Head of caudate nucleus (tissue), 42 donors: ENCODE measurements around the gene TARS2.

Source experiments
- DNase-seq, 42 donors: peaks; one replicate each; pipeline versions ENCODE4 v3.0.0 to v3.0.0-alpha.2; 2020 to 2021; ENCODE audit warnings: mixed read lengths in 7 of 42
- intact Hi-C: fragments of 100-400 bp; cut with DNase I; formaldehyde crosslinking; loops from one replicate; pipeline ENCODE4 v1.15.0; 2022

TARS2 gene

DNA sequence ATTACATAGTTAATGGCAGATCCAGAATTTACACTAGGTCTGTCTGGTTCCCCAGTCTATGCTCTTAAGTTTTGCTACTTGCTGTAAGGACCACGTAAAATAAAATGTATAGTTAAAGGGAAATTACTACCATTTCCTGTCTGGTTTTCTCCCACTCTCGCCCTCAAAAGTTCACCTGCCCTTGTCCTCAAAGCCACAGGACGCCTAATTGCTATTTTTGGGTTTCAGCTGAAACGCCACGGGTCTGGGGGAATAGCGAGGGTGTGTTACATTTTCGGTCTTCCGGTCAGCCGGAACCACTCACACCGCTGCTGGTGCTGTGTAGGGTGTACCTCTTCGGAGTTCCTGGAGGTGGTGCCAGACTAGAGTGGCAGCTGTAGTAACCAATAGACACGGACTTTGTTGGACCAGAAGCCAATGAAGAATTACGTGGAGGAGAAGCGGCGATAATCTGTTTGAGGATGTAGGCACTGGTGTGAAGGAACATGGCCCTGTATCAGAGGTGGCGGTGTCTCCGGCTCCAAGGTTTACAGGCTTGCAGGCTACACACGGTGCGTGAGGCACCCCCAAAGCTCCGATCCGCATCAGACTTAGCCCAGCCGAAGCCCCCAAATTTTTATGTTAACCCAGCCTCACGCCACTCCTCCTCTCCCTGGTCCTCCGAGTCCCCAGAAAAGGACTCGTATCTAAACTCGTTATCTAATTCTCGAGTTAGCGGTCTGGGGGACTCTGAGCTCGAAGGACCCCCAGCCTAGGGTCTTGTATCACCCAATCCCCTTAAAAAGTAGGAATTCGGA lies at the start of gene TARS2:
Gene TARS2, plus strand, starts transcription at position 454 of the 797 bp plus-strand sequence. Its CDS starts 32 bp downstream, at position 486.
- intact Hi-C loops, result loop anchor here (10.0 kb wide), 1 partner anchor 48 kb away; no protein-coding TSS in a partner anchor
- DNase-seq, result peak; percentile 69 to 98 (median 94)

DNA sequence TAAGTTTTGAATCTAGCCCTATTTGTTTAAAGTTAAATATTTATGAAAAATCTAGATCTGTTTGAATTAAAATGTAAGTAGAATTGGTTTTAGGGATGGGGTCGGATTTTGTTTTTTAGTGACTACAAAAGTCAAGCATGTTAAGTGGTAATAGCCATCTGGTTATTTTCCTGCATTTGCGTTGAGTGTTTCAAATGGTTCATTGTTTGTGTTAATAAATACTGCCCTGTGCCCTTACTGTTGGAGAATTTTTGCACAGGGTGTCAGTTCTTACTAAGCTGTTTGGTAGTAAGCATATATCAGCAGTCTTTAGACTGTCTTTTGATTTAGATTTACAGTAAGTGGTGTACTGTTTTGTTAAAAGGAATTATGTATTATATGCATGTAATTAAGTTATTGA lies 46.1 kb upstream of the TARS2 start:
- intact Hi-C loops, result no loop called here
- no peak for DNase-seq

GRCh38 chr1:150444232-150444631 lies 43.0 kb upstream of the TARS2 start:
- intact Hi-C loops, result no loop called here
- DNase-seq, result no peak

DNA sequence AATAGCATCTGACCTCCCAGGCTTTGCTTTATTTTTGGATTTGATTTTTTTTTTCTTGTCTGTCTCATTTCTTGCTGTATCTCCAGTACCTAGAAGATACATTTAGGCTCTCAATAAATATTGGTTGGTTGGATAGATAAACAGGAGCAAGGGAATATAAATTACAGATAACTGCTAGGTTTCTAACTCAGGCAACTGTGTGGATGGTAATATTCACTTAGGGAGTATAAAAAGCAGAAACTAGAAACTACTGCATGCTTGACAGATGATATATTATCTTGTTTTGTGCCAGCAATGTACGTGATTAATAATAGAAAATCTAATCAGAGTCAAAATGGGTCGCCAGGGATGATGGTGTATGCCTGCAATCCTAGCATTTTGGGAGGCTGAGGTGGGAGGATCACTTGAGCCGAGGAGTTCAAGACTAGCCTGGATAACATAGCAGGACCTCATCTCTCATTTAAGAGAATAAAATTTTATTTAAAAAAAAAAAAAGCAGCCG lies 31.0 kb upstream of the TARS2 start:
- intact Hi-C loops, result no loop called here
- no peak for DNase-seq

- intact Hi-C loops, result no loop called here
- peak in 39 of 42 donors; percentile 11 to 84 (median 51) for DNase-seq
Measured at GRCh38 chr1:150464422-150464826, 22.8 kb upstream of the TARS2 start.

- intact Hi-C loops, result no loop called here
- DNase-seq, result no peak
Measured at GRCh38 chr1:150466964-150467363, 20.3 kb upstream of the TARS2 start.

GRCh38 chr1:150469291-150469690 lies 17.9 kb upstream of the TARS2 start:
- intact Hi-C loops, result no loop called here
- peak in 15 of 42 donors; percentile 4 to 58 (median 28) for DNase-seq

- no peak for DNase-seq
- intact Hi-C loops, result no loop called here
Measured at GRCh38 chr1:150472601-150473200, 14.5 kb upstream of the TARS2 start.

DNA sequence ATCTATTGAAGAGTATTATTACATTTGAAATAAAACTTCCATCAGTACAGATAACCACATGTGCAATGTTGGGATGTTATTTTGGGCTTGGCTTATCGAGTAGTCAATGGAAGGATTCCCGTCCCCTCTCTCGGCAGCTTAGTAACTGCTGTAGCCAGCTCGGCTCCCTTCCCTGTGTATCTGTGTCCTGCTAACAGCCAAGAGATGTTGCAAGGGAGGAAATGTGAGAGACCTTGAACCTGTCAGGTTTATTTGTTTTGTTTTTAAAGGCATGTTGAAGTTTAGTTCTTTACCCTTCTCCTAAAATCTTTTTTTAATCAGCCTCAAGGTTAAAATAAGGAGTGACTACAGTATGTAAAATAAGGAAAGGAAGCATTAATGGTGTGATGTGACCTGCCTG lies 13.6 kb upstream of the TARS2 start:
- intact Hi-C loops, result no loop called here
- DNase-seq, result peak in 3 of 42 donors; percentile 15 to 29 (median 19)

GRCh38 chr1:150474869-150475268 lies 12.3 kb upstream of the TARS2 start:
- intact Hi-C loops, result no loop called here
- DNase-seq, result no peak

DNA sequence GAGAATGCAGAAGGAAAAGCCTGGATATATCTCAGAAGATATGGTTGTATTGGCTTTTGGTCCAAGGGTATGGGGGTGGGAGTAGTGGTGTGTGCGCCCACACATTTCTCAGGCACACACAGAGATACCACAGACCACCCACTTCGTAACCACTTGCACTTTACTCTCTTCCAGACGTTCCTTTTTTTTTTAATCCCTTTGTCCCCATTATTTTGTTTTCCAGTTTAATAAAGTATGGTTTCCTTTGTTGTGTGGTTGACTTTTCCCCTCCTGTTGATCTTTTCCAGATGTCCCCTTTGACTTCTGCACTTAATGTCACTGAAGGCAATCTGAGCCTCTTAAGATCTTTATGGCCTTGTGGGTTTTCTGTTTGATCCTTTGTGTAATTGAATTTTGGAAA lies 10.5 kb upstream of the TARS2 start:
- intact Hi-C loops, result no loop called here
- no peak for DNase-seq

DNA sequence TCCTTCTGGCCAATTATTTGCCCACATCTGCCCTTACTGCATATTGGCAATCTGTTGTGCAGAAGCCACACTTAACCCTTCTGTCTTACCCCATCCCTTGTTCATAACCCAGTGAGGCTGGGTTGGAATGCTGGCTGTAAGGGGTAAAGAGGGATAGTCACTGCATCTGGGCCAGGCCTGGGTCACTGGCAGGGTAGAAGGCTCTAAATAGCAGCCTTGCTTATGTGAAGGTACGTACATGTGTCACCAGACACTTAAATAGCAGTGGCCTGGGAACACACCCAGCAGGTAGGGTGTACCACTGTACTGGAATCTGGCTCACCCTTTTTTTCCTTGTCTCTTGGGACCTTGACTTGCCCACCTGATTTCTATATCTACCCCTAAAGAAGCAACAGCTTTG lies 9.9 kb upstream of the TARS2 start:
- intact Hi-C loops, result no loop called here
- no peak for DNase-seq

DNA sequence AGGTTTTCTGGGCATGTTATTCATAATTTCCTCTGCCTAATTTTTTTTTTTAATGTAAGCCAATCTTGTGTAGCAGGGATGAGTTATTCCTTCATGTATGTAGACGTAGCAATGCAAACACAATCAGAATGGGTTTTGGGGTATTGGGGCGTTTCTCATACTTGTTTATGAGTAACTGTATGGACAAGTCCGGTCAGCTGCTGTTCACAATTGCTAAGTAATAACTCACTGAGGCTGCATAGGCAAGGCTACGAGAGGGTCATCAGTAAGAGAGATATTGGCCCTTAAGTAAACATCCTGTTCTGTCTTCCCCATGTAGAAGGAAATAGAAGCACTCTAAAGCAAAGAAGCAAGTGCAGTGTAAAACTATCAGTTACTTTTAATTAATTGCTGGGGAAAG lies 9.5 kb upstream of the TARS2 start:
- intact Hi-C loops, result no loop called here
- DNase-seq, result no peak

DNA sequence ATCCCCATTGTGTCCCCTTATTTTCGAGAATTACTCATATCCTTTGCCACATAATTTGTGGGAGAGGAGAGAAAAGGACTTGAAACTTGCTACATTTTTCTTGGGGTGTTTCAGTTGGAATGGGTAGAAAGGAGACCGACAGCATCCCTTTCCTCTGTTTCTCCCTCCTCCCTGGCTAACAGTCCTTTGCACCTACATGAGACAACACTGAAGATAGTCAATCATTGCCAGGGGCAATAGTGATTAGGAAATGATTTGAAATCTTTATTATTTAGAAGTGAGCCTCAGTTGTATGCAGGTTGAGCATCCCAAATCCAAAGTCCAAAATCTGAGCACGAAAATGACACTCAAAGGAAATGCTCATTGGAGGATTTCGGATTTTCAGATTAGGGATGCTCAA lies 7.8 kb upstream of the TARS2 start:
- no peak for DNase-seq
- intact Hi-C loops, result no loop called here

DNA sequence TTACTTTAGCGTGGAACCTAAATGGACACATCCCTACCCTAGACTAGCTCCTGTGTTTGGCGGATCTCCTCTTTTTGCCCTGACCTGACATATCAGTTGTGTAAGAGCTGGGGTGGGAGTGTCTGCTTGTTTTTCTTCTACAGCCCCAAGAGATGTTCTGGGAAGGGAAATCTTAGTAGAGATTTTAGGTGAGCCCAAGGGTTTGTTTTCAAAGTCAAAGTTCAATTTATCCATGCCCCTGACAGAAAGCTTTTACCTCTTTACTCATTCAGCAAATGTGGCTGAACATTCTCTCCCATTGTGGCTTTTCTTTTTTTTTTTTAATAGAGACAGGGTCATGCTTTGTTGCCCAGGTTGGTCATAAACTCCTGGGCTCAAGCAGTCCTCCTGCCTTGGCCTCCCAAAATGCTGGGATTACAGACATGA lies 7.3 kb upstream of the TARS2 start:
- DNase-seq, result no peak
- intact Hi-C loops, result loop anchor here (10.0 kb wide), 1 partner anchor 55 kb away; no protein-coding TSS in a partner anchor

DNA sequence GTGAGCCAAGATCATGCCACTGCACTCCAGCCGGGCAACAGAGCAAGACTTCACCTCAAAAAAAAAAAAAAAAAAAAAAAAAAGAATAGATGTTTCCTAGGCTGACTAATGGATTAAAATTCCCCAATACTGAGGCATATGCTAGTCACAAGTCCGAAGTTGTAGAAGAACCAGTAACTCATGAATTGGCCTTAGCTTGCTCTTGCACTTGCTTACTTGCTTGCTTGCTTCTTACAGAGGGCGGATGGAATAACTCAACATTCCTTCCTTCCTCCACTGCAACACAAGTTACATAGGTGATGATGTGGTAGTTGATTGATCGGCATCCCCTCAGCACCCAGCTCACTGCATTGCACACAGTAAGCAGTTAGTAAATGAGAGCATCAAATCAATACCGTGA lies 2.8 kb upstream of the TARS2 start:
- peak in 1 of 42 donors; percentile 3 for DNase-seq
- intact Hi-C loops, result loop anchor here (10.0 kb wide), 1 partner anchor 50 kb away; no protein-coding TSS in a partner anchor

DNA sequence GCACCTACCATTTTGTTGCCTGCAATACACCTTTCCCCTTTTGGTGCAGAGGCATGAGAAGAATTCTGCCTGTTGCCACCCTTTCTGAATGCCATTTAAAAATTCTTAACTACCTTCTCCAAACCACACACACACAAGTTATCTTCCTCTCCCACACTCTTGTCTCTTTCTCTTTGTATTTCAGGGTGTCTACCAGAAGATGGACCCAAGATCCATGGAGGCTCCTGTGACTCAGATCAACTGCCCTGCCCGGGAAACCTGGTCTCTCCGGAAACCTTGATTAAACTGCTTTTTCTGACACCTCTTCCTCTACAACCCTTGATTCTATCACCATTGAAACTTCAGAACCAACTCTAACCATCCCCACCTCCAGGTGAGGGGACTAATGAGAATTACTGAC lies 2.4 kb upstream of the TARS2 start:
- DNase-seq, result no peak
- intact Hi-C loops, result loop anchor here (10.0 kb wide), 1 partner anchor 50 kb away; no protein-coding TSS in a partner anchor

DNA sequence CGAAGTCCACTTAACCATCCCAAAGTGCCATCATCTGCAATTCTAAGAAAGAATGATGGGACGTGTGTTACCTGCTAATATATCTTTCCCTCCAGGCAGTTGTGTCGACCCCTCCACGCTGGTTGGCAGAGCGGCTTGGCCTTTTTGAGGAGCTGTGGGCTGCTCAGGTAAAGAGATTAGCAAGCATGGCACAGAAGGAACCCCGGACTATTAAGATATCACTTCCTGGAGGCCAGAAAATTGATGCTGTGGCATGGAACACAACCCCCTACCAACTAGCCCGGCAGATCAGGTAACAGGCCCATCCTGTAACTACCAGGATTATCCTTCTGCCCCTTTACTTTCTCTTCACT lies 520 bp downstream of the TARS2 start:
- DNase-seq, result peak in 2 of 42 donors; percentile 8 to 36
- intact Hi-C loops, result loop anchor here (10.0 kb wide), 1 partner anchor 47 kb away; no protein-coding TSS in a partner anchor

DNA sequence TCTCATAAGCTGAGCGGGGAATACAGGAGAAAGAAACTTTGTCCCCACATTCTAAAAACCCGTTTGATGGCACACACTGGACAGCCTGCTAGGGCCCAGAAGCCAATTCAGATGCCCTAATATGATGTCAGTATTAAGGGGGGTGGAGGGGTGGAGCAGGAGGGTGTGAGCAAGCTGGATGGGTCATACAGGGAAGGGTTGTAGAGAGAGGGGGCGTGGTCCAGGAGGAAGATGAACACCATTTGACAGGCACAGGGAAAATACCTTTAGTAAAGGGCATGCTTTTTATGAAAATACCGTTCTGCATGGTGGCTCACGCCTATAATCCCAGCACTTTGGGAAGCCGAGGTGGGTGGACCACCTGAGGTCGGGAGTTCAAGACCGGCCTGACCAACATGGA lies 6.0 kb downstream of the TARS2 start:
- DNase-seq, result no peak
- intact Hi-C loops, result no loop called here

- intact Hi-C loops, result no loop called here
- DNase-seq, result no peak
Measured at GRCh38 chr1:150498342-150498741, 11.1 kb downstream of the TARS2 start.
